GM18520 (cell line): Measurements from ENCODE around the gene RABAC1.

Experiments
- ATAC-seq: cut with Tn5 transposase; IDR thresholded peaks from one replicate; pipeline ENCODE4 v1.9.1; 2021; ENCODE audit not compliant: unreplicated experiment

Gene RABAC1

DNA sequence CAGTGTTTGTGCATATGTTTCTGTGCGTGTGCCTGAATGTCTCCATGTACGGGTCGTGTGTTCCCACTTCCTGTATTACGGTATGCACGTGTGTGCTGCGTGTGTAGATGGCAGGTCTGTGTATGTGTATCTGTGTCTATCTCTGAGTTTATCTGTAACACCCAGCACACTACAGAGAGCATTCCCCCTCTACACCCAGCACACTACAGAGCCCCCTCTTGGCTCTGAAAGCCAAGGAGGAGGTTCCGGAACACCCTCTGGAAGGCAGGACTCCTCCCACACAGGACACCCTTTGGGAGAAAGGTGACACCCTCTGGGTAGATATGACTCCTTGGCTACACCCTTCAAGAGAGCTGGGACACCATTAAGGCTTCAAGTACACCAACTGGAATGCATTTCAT is 28.8 kb downstream of the RABAC1 start:
- no peak for ATAC-seq

DNA sequence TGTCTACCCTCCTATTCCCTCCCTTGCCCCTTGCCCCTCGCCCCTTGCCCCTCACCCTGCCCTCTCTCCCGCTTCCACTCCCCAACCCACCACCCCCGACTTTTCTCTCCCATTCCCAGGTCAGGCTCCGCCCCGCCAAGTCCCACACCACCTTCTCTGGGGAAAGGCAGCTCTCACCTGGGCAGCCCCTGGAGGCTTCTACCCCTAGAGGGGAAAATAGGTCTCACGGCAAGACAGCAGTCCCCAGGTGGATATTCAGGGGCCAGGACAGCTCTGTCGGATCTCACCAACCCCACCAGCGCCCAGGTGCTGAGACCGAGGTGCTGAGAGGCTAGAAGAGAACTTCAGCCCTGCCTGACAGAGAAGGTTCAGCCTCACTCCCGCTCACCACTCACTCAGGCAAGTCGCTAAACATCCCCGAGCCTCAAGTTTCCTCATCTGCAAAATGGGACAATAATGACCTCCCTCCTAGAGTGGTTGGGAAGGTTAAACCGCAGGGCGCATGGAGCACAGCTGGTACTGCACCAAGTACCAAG is 29.5 kb downstream of the RABAC1 start:
- no peak for ATAC-seq

DNA sequence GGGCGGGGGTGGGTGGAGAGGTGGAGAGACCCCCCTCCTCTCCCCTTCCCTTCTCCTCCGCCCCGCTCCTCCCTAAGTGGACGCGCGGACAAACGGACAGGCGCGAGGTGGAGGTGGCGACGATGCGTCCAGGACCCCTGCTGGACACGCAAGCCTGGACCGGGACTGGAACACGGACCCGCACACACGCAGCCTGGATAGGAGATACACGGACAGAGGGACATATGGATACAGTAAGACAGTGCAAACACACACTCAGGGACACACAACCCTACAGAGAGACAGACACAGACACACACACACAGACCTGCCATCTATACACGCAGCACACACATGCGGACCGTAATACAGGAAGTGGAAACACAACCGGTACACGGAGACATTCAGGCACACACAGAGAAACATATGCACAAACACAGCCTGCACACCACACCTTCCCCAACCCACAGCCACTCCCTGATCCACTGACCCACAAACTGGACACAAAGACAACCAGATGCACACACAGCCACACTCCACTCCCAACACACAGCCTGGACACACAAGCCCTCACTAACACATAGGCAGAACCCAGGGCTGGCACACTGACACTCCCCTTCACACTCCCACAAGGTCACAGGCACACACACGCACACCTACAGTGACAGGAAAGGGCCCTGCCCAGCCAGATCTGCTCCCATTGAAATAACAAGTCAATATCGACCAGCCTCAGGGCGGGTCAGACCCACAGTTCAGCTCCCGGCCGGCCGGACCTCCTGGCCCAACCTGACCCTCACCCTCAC is 30.2 kb downstream of the RABAC1 start:
- no peak for ATAC-seq

DNA sequence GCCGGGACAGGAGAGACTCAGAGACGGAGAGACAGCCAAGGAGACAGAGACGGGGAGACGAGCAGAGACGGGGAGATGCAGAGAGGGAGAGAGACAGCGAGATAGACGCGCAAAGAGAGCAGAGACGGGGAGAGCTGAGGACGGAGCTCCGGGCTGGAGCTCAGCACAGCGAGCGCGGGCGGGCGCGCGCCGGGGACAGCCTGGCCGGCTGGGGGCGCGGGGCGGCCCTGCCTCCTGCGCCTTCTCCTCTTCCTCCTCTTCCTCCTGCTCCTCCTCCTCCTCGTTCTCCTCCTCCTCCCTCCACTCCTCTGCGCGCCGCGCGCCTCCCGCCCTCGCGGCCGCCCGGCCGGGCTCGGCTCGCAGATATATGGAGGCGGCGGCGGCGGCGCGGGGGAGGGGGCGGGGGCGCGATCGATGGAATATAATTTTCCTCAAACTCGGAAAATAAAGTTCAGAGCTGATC is 30.9 kb downstream of the RABAC1 start, which contains the start of gene ERFL:
Gene ERFL, minus strand, starts transcription at position 229 of the 463 bp plus-strand sequence. CDS start 15,530 bp downstream, outside the sequence.
- ATAC-seq = no peak

DNA sequence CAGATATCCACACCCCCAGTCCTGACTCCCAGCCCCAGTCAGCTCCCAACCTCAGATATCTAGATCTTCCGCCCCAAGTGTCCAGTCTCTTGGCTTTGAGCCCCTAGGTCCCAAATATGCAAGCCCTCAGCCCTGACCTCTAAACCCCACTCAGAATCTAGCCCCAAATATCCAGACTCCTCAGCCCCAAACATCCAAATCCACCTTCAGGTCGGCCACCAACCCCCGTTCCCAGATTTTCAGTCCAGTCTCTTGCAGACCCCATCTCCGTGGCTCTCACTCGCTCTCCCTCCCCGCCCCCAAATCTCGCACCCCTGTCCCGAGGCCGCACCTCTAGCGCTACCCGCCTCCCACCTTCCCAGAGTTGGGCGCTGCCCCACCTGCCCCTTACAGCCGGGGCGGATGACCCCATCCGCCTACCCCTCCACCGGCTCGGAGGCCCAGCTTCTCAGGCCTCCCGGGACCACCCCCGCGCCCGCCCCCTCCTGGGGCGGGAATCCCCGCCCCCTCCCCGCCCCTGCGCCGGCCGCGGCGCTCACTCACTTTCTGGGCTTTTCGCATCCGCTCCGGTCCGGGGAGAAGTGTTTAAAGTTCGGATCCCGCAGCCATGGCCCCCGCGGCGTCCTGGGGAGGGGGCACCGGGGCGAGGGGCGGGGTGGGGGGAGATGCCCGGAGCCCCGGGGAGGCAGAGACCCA is 31.5 kb downstream of the RABAC1 start:
- no peak for ATAC-seq

DNA sequence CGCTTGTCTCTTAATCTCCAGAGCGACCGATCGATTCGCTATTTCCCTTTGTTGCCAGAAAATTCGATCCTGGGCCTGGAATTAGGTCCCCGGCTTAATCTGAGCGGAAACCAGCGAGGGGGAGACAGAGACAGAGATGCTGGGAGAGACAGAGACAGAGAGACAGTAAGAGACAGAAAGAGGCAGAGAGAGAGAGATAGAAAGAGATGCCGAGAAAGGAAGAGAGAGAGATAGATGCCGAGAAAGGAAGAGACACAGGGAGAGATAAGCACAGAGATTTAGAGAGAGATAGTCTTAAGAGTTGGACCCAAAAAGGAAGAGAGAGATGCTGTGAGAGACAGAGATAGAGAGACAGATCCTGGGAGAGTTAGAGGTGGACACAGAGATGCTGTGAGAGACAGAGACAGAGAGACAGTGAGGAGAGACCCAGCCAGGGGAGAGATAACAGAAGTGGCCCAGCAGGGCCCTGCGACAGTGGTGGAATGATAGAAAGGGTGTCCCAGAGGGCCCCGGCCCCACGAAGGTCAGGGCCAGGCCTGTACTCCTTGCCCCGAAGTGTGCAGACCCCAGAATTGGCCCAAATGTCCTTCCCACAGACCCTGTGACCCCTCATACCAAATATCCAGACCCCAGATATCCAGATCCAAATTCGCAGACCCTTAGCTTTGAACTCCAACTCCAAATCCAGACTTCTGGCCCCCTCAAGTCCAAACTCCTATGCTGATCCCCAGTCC is 32.2 kb downstream of the RABAC1 start:
- ATAC-seq = no peak

DNA sequence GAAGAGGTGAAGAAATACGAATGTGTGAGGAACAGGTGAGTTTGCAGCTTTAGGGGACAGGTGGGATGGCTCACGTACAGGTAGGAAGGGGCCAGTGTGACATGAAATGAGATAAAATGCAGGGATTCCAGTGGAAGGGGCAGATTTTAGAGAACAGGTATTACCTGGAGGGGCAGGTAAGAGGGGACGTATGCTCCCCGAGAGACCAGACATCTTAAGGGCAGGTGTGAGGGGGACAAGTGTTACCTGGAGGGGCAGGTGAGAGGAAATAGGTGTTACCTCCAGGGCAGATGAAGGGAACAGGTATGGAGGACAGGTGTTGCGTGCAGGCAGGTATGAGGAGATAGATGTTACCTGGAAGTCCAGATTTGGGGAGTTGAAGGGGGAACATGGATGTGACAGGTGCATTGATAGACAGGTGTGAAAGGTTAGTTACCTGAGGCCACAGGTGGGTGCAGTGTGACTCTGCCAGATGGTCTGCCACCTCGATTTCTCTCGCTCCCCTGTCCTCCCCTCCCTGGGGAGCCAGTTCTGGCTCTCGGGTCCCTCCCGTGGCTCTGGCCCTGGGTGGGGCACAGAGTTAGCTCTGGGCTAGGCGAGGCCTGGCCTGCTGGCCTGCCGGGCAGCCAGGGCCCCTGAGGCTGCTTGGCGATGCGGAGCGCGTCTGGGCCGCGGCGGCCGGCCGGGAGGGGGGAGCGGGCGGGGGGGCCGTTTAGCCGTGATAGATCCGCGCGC is 32.9 kb downstream of the RABAC1 start:
- ATAC-seq = no peak

DNA sequence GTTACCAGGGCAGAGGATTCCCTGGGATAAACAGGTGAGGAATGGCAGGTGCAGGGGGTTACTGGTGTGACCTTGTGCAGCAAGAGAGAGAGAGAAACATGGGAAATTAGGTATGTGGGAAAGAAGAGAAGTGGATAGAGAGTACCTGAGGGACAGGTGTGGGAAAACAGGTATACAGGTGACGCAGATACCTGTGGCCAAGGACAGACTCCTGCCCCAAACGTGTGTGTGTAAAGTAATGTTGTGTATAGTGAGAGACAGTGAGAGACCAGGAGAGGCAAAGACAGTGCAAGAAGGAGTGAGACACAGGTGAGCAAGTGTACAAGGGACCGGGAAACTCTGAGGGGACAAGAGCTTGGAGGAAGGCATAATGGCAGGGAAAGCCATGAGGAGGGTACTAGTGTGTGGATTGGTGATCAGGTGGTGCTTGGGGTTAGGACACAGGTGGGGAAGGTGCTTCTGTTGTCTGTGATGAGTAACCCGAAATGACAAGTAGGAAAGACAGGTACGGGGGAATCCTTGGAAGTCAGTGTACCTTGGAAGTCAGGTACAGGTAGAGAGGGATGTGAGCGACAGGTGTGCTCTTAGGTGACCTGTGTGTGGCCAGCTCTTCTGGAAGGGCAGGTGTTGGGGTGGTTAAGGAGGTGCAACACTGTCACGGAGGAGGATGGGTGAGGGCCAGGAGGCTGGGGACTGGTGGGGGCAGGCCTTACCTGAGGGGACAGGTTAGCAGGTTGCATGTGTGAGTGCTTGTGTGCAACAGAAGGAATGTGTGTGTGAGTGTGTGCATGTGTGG is 33.7 kb downstream of the RABAC1 start:
- ATAC-seq = no peak

DNA sequence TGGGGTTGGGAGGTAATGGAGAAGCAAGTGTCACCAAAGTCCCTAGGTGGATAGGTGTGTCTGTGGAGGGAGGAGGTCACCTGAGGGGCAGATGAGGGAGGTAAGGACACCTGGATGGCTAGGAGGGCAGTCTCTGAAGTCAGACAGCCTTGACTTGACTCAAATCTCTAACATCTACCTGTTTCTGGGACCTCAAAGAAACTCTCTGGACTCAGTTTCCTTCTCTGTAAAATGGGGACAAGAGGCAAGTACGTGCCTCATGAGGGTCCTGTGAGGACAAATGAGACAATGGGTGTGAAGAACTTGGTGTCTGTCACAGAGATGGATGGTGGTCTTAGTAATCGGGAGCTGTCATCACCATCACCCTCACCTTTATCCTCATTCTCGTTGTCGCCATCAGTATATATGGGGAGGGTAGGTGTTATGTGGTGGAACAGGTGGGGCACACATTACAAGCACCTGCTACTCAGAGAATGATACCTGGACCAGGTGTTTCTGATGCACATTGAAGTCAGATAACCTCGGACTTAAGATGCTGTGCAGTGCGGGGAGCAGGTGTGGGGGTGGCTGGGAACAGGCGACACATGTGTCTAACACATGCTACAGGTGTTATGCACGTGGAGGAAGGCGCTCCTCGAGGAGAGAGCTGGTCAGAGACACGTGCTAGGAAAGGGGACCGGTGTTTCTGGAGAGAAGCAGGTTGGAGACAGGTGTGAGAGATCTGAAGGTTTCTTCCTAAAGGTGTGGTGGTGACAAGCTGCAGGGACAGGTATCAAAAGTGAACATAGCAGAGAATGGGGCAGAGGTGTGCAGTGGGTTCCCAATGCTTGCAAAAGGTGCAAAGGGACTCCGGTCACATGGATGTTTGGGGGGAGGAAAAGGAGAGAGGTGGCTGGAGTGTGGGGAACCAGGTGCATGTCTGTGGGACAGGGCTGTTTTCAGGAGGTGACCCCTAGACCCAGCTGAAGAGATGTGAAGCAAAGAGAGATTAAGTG is 34.7 kb downstream of the RABAC1 start:
- no peak for ATAC-seq

DNA sequence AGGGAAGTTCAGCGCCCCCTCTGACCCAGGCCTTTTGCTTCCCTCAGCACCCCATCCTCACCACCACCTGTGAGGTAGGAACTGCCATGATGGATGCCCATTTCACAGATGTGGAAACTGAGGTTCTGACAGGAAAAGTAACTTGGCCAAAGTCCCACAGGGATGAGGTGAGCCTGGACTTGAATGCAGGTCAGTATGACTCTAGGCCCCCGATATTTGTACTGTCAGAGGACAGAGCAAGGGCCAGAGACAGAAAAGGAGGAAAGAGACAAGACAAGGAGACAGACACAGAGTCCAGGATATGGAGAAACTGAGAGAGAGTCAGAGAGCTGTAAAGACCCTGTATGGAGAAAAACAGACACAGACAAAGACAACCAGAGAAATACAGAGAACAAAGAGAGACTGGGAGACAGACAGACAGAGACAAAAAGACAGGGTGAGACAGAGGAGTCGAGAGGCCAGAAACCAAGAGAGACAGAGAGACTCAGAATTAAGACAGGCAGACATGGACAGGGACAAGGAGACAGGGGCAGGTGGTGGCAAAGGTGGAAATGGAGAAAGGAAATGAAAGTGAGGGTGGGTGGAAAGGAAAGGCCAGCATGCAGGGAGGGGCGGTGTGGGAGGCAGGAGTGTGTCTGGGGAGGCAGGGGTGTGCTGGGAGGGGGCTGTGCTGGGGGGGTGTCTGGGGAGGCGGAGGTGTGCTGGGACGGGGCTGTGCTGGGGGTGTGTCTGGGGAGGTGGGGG is 35.9 kb downstream of the RABAC1 start:
- ATAC-seq = no peak

DNA sequence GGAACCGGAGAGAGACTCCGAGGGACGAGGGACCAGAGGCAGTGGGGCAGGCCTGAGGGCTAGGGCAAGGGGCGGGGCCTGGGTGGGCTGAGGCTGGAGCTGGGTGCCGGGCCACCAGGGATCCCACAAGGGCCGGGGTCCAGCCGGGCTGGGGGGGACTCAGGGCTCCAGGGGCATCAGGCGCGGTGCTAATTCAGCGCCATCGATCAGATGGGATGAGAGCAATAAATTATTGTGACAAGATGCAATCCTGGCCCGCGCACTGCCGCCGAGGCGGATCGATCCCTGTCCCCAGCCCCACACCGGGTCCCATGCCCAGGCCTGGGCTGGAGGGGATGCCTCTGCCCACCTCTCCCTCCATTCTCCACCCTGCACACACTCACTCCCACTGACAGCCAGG is 36.5 kb downstream of the RABAC1 start:
- ATAC-seq = no peak

DNA sequence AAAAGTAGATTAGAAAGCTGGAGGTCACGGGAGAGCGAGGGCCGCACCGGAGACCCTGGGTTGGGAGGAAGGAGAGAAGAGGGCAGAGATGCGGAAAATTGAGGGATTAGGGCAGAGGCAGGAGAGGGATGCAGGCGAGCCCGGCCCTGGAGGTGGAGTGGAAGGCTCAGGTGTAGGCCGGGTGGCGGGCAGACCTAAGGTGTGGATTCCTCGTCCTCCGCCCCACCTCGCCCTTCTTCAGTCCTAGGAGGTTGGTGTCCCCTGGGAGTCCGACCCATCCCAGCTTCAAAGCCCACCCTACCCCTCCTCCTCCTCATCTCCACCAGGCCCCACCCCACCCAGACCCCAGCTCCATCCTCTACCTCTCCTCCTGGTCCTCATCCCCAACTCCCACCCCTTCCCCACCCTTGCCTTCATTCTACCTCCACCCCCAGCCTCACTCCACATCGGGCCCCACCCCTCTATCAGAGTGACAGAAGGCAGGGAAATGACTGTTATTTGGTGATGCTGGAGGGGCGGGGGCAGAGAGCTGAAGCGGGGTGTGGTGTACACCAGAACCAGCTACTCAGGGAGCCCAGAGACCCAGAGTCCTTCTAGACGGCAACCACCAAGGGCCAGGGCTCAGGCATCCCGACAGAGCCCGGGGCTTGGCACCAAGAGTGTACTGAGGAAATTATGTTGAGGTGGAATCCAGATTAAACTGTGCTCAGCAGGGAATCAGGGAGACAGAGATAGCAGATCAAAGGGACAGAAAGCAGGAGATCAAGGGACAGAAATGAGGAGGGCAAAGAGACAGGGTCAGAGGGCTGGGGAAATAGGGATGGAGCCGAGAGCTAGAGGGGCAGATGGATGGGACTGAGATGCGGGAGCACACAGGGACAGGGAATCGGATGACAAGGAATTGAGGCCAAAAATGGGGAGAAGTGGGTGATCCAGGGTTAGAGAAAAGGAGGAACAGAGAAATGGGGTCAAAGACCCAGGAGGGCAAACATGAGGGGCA is 37.2 kb downstream of the RABAC1 start:
- ATAC-seq = no peak

DNA sequence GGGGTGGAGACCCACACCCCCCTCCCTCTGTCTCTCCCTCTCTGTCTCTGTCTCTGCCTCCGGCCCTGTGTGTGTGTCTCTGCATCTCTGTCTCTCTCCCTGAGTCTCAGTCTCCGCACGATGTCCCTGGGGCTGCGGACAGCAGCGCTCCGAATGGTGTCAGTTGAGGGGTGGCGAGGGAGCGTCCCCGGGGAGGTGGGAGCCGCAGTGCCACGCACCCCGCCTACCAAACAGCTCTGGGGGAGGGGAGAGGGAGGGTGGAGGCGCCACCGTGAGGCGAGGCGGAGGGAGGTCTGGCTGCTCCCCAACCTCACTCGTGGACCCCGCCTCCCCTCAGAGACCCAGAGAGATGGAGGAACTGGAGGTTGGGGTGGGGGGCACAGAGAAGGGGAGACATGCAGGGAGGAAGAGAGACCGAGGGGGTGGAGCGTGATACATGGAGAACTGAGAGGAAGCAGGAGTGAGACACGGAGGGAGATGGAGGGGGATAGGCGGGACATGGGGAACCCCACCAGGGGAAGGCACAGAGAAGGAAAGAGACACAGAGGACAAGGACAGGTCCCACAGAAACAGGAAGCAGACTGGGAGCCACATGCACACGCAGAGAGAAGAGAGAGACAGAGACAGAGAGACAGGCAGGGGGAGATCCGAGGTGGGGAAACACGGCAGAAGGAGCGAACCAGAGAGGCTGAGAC is 38.1 kb downstream of the RABAC1 start:
- ATAC-seq = no peak

DNA sequence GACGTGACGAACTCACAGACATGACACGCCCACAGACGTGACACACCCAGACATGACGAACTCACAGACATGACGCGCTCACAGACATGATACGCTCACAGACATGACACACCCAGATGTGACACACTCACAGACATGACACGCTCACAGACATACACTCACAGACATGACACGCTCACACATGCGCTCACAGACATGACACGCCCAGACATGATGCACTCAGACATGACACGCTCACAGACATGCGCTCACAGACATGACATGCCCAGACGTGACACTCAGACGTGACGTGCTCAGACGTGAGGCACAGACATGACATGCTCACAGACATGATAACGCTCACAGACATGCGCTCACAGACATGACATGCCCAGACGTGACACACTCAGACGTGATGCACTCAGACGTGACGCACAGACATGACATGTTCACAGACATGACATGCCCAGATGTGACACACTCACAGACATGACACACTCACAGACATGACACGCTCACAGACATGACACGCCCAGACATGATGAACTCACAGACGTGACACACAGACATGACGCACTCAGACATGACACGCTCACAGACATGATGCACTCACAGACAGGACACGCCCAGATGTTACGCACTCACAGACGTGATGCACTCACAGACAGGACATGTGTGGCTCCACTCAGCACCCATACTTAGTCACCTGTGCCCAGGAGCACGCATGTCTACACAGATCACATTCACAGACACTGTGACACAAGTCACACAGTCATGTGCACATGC is 39.0 kb downstream of the RABAC1 start:
- no peak for ATAC-seq

DNA sequence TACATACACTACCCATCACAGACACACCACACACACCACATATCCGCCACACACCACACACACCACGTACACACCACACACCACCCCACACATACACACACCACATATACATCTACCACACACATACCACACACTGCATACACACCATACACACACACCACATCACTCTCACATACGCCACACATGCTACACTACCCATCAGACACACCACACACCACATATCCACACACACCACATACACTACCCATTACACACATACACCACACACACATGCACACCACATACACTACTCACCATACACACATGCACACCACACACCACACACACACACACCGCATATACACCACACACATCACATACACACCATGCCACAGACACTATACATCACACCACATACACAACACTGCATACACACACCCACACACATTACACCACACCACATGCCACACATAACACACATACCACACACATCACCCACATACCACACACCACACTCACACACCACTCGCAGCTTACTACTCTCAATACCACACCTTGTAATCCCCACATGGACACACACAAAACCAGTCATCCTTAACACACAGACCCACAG is 40.4 kb downstream of the RABAC1 start:
- no peak for ATAC-seq
